PC-9 (cell line): ENCODE results near the gene BMP8B. TPM values are rescaled to one million over a fixed set of nuclear protein-coding genes. Genes with fewer than 3 reads are reported as not detected.

ENCODE experiments used
- BruUV-seq: library from RNA; stranded (reverse); fragments of 400-500 nt; replicated peaks from 2 replicates; lab custom pipeline; 2021; lab: Mats Ljungman, UMichigan
- CTCF ChIA-PET: fragments of 300-600 bp; sonication (Branson Sonifier 250); formaldehyde crosslinking; loops from one replicate; lab custom pipeline; 2022; ENCODE audit warnings: antibody characterized with exemption; lab: Charles Lee
- POLR2A ChIA-PET: fragments of 300-600 bp; sonication (Branson Sonifier 250); formaldehyde crosslinking; loops from one replicate; lab custom pipeline; 2022; ENCODE audit warnings: antibody characterized with exemption; ENCODE audit not compliant: unreplicated experiment; lab: Charles Lee
- DNase-seq, 2 experiments: peaks; one replicate each; pipeline versions ENCODE4 v3.0.0 to v3.0.0-alpha.2; 2015 to 2022; ENCODE audit warnings: mixed read lengths in 1 of 2
- H2AFZ ChIP-seq: fragments of 200-600 bp; sonication (generic); 2 replicates; pipeline ENCODE4 v1.8.1; 2017; ENCODE audit warnings: antibody characterized with exemption
- H3F3A ChIP-seq: fragments of 200-600 bp; sonication (generic); 2 replicates; pipeline ENCODE4 v1.8.1; 2017; ENCODE audit warnings: antibody characterized with exemption, mild to moderate bottlenecking, low read depth; ENCODE audit not compliant: insufficient read depth
- H3K27ac ChIP-seq: fragments of 200-600 bp; sonication (generic); 2 replicates; pipeline ENCODE4 v1.6.1; 2016; ENCODE audit warnings: mixed run types
- H3K27me3 ChIP-seq: fragments of 200-600 bp; sonication (generic); 2 replicates; pipeline ENCODE4 v1.6.1; 2016; ENCODE audit warnings: low read depth, mixed run types; ENCODE audit not compliant: insufficient read depth
- H3K36me3 ChIP-seq: fragments of 200-600 bp; sonication (generic); 2 replicates; pipeline ENCODE4 v1.6.1; 2016; ENCODE audit warnings: low read depth, mixed run types
- H3K4me1 ChIP-seq: fragments of 200-600 bp; sonication (generic); replicated peaks from 2 replicates; pipeline ENCODE4 v1.6.1; 2016; ENCODE audit warnings: mixed run types; ENCODE audit not compliant: insufficient read depth
- H3K4me2 ChIP-seq: fragments of 200-600 bp; sonication (generic); 2 replicates; pipeline ENCODE4 v1.6.1; 2017; ENCODE audit warnings: mixed run types
- H3K4me3 ChIP-seq: fragments of 200-600 bp; sonication (generic); 2 replicates; pipeline ENCODE4 v1.6.1; 2016; ENCODE audit warnings: mixed run types
- H3K79me2 ChIP-seq: fragments of 200-600 bp; sonication (generic); 2 replicates; pipeline ENCODE4 v1.6.1; 2017; ENCODE audit warnings: low read depth, mixed run types
- H3K9me2 ChIP-seq: fragments of 200-600 bp; sonication (generic); 2 replicates; pipeline ENCODE4 v1.8.1; 2017; ENCODE audit warnings: mild to moderate bottlenecking; ENCODE audit not compliant: insufficient read depth
- H3K9me3 ChIP-seq: fragments of 200-600 bp; sonication (generic); 2 replicates; pipeline ENCODE4 v1.8.1; 2016; ENCODE audit warnings: low read depth; ENCODE audit not compliant: insufficient read depth
- H4K20me1 ChIP-seq: fragments of 200-600 bp; sonication (generic); 2 replicates; pipeline ENCODE4 v1.8.1; 2017; ENCODE audit not compliant: insufficient read depth
- CTCF ChIP-seq: fragments of 200-600 bp; sonication (generic); conservative IDR thresholded peaks from 2 replicates; pipeline ENCODE4 v1.6.1; 2017; ENCODE audit warnings: mixed run types, antibody characterized with exemption, mild to moderate bottlenecking, moderate library complexity
- EZH2 ChIP-seq: fragments of 200-600 bp; sonication (generic); IDR thresholded peaks from 2 replicates; pipeline ENCODE4 v1.8.0; 2017; ENCODE audit warnings: antibody characterized with exemption, low read depth
- intact Hi-C: fragments of 100-400 bp; cut with micrococcal nuclease; formaldehyde crosslinking; loops from one replicate; pipeline ENCODE4 v1.10.0; 2022; ENCODE audit not compliant: unreplicated experiment
- total RNA-seq: library from RNA; stranded (reverse); gene quantifications from 2 replicates; pipeline ENCODE4 v1.2.3, GENCODE V29; 2021

The BMP8B gene
- total RNA-seq, 1 experiment from 2014 or later = 2.4 TPM

GRCh38 chr1:39737546-39738169, 51.0 kb downstream of the BMP8B start:
- H3K4me2 ChIP-seq = no peak overlapping the region
- no peaks in the 10 kb centered on the region for H3K9me3 ChIP-seq
- no peaks in the 10 kb centered on the region for H3F3A ChIP-seq
- BruUV-seq = no TSS peak
- H3K9me2 ChIP-seq = no peaks in the 10 kb centered on the region
- ChIA-PET CTCF (no interaction called here), POLR2A (interaction anchor here (0.6 kb wide), 2 partner anchors 165 to 234 kb away, joined by 3 to 5 read pairs; no protein-coding TSS in a partner anchor)
- H3K27me3 ChIP-seq = peaks cover 22% of the 10 kb centered on the region; the same call in 1 of the 2 replicates
- H3K79me2 ChIP-seq = peaks cover 19% of the 10 kb centered on the region
- no peak overlapping the region for H3K27ac ChIP-seq
- no peak overlapping the region for H2AFZ ChIP-seq
- peaks cover 10% of the 10 kb centered on the region for H3K4me1 ChIP-seq
- H4K20me1 ChIP-seq = no peaks in the 10 kb centered on the region
- no peak for DNase-seq
- intact Hi-C loops = no loop called here
- TF ChIP-seq EZH2 = no peak
- no peak for TF ChIP-seq CTCF
- H3K4me3 ChIP-seq = no peak overlapping the region
- H3K36me3 ChIP-seq = peaks cover 18% of the 10 kb centered on the region

- CTCF ChIA-PET = no interaction called here
- no peaks in the 10 kb centered on the region for H4K20me1 ChIP-seq
- BruUV-seq = no TSS peak
Measured at GRCh38 chr1:39735731-39736130, 52.9 kb downstream of the BMP8B start.

GRCh38 chr1:39733161-39733560, 55.5 kb downstream of the BMP8B start:
- Histone ChIP-seq H3F3A (no peaks in the 10 kb centered on the region), H3K4me3 (no peak overlapping the region), H2AFZ (no peak overlapping the region), H4K20me1 (no peaks in the 10 kb centered on the region), H3K27ac (no peak overlapping the region), H3K9me2 (no peaks in the 10 kb centered on the region), H3K4me2 (no peak overlapping the region), H3K27me3 (peaks cover 25% of the 10 kb centered on the region; the same call in 1 of the 2 replicates), H3K79me2 (no peaks in the 10 kb centered on the region), H3K9me3 (no peaks in the 10 kb centered on the region), H3K4me1 (no peaks in the 10 kb centered on the region), H3K36me3 (no peaks in the 10 kb centered on the region)
- intact Hi-C loops = no loop called here
- no TSS peak for BruUV-seq
- POLR2A ChIA-PET = no interaction called here
- no peak for TF ChIP-seq EZH2
- TF ChIP-seq CTCF = no peak
- no peak for DNase-seq
- CTCF ChIA-PET = no interaction called here

More at GRCh38 chr1:39735731-39736130, 52.9 kb downstream of the BMP8B start:
- Histone ChIP-seq H3K79me2 (peaks cover 19% of the 10 kb centered on the region), H3K4me1 (peaks cover 10% of the 10 kb centered on the region), H3K27ac (no peak overlapping the region), H3K27me3 (peaks cover 25% of the 10 kb centered on the region; the same call in 1 of the 2 replicates), H2AFZ (no peak overlapping the region), H3K9me3 (no peaks in the 10 kb centered on the region), H3K4me2 (no peak overlapping the region), H3K9me2 (no peaks in the 10 kb centered on the region), H3K36me3 (peaks cover 1% of the 10 kb centered on the region; the same call in 1 of the 2 replicates), H3F3A (no peaks in the 10 kb centered on the region), H3K4me3 (no peak overlapping the region)
- TF ChIP-seq CTCF = no peak
- no peak for TF ChIP-seq EZH2
- no peak for DNase-seq
- POLR2A ChIA-PET = interaction anchor here (0.6 kb wide), 1 partner anchor 100 kb away, joined by 3 read pairs; no protein-coding TSS in a partner anchor
- intact Hi-C loops = no loop called here
